Vagina (tissue), 2 donors: ENCODE results near the gene ATP8B1. TPM values are rescaled to one million over a fixed set of nuclear protein-coding genes. Genes with fewer than 3 reads are reported as not detected.
"Not testable (repeated sequence)": the region's sequence is repeated elsewhere in the genome, so short reads cannot be mapped to it uniquely, and the experiment has no call there.

Source experiments
- DNase-seq, 2 donors: peaks; one replicate each; pipeline ENCODE4 v3.0.0-alpha.2; 2017; ENCODE audit errors: extremely low spot score in 2 of 2
- H3K27ac ChIP-seq: fragments of 200-600 bp; sonication (generic); one replicate; pipeline ENCODE4 v1.5.1; 2019
- H3K27me3 ChIP-seq: fragments of 200-600 bp; sonication (generic); one replicate; pipeline ENCODE4 v1.5.1; 2019
- H3K36me3 ChIP-seq, 2 donors: fragments of 200-600 bp; sonication (generic); one replicate each; pipeline ENCODE4 v1.5.1; 2017 to 2019
- H3K4me1 ChIP-seq: fragments of 200-600 bp; sonication (generic); one replicate; pipeline ENCODE4 v1.5.1; 2019
- H3K4me3 ChIP-seq, 2 donors: fragments of 200-600 bp; sonication (generic); 1 replicate in 1 of 2; 2 replicates in 1 of 2; pipeline ENCODE4 v1.5.1; 2016 to 2019
- H3K9me3 ChIP-seq: fragments of 200-600 bp; sonication (generic); one replicate; pipeline ENCODE4 v1.5.1; 2019
- CTCF ChIP-seq, 3 experiments: fragments of 450-650 bp in 2 of 3; fragments of 200-600 bp in 1 of 3; sonication (generic) in 1 of 3; IDR thresholded peaks; one replicate each; pipeline ENCODE4 v1.5.1; 2017 to 2019; ENCODE audit warnings: antibody characterized with exemption in 3 of 3, mild to moderate bottlenecking in 2 of 3, moderate library complexity in 2 of 3
- POLR2A ChIP-seq, 2 donors: fragments of 450-650 bp; IDR thresholded peaks; one replicate each; pipeline ENCODE4 v1.6.1; 2017; ENCODE audit warnings: antibody characterized with exemption in 2 of 2, mild to moderate bottlenecking in 2 of 2, moderate library complexity in 2 of 2
- POLR2AphosphoS5 ChIP-seq, 2 donors: sonication (generic); formaldehyde crosslinking; IDR thresholded peaks; one replicate each; pipeline ENCODE4 v1.9.0; 2017; ENCODE audit warnings: antibody characterized with exemption in 2 of 2, mild to moderate bottlenecking in 2 of 2, low read depth in 1 of 2; ENCODE audit not compliant: insufficient read depth in 1 of 2
- intact Hi-C: fragments of 100-400 bp; cut with DNase I; formaldehyde crosslinking; loops from one replicate; pipeline ENCODE4 v1.15.1; 2023
- total RNA-seq: library from RNA; depleted of rRNA; stranded (reverse); fragments of >200 nt; gene quantifications from one replicate; pipeline ENCODE4 v1.2.3, GENCODE V29; 2016

Gene ATP8B1
- total RNA-seq, 1 donor from 2014 or later: 41.5 TPM

- H3K36me3 ChIP-seq: no peaks in the 10 kb centered on the region
- H3K4me1 ChIP-seq: peaks cover 44% of the 10 kb centered on the region
- TF ChIP-seq POLR2A (IDR thresholded peaks at IDR 0.05) (no peak), POLR2AphosphoS5 (IDR thresholded peaks at IDR 0.05; ENCODE audit: insufficient read depth in 1 of 2, low read depth in 1 of 2) (no peak), CTCF (IDR thresholded peaks at IDR 0.05) (no peak)
- peak in 1 of 2 donors; percentile 47 for DNase-seq
- intact Hi-C loops: no loop called here
- no peaks in the 10 kb centered on the region for H3K27me3 ChIP-seq
- H3K4me3 ChIP-seq: no peak overlapping the region
- H3K9me3 ChIP-seq: no peaks in the 10 kb centered on the region
- no peak overlapping the region for H3K27ac ChIP-seq
These were observed 61.8 kb downstream of the ATP8B1 start for GRCh38 chr18:57741273-57741672.

GRCh38 chr18:57738078-57738477 is 65.0 kb downstream of the ATP8B1 start:
- TF ChIP-seq CTCF (IDR thresholded peaks at IDR 0.05) (no peak), POLR2A (IDR thresholded peaks at IDR 0.05) (no peak), POLR2AphosphoS5 (IDR thresholded peaks at IDR 0.05; ENCODE audit: insufficient read depth in 1 of 2, low read depth in 1 of 2) (no peak)
- peak overlapping the region; percentile 47 for H3K27ac ChIP-seq
- no peaks in the 10 kb centered on the region for H3K27me3 ChIP-seq
- no peaks in the 10 kb centered on the region for H3K9me3 ChIP-seq
- intact Hi-C loops: no loop called here
- DNase-seq: peak in 1 of 2 donors; percentile 77
- H3K4me1 ChIP-seq: peaks cover 13% of the 10 kb centered on the region
- no peaks in the 10 kb centered on the region for H3K36me3 ChIP-seq
- no peak overlapping the region for H3K4me3 ChIP-seq

- H3K4me1 ChIP-seq: peaks cover 13% of the 10 kb centered on the region
- intact Hi-C loops: no loop called here
These were observed 65.6 kb downstream of the ATP8B1 start for GRCh38 chr18:57737400-57738060.

GRCh38 chr18:57735042-57735441 is 68.1 kb downstream of the ATP8B1 start:
- intact Hi-C loops, H3K4me3 ChIP-seq, H3K27me3 ChIP-seq, DNase-seq, H3K27ac ChIP-seq, H3K36me3 ChIP-seq, H3K9me3 ChIP-seq: not testable (repeated sequence)
- peaks cover 18% of the 10 kb centered on the region for H3K4me1 ChIP-seq

More at GRCh38 chr18:57737400-57738060, 65.6 kb downstream of the ATP8B1 start:
- Histone ChIP-seq H3K36me3 (no peaks in the 10 kb centered on the region), H3K27me3 (no peaks in the 10 kb centered on the region), H3K9me3 (no peaks in the 10 kb centered on the region), H3K27ac (peak overlapping the region; percentile 47), H3K4me3 (no peak overlapping the region)
- peak; percentile 22 to 74 for TF ChIP-seq POLR2AphosphoS5 (IDR thresholded peaks at IDR 0.05; ENCODE audit: insufficient read depth in 1 of 2, low read depth in 1 of 2)
- TF ChIP-seq CTCF (IDR thresholded peaks at IDR 0.05): no peak
- DNase-seq: peak in 1 of 2 donors; percentile 94

GRCh38 chr18:57733861-57734260 is 69.3 kb downstream of the ATP8B1 start:
- no peaks in the 10 kb centered on the region for H3K27me3 ChIP-seq
- no peak overlapping the region for H3K27ac ChIP-seq
- H3K4me3 ChIP-seq: no peak overlapping the region
- peaks cover 26% of the 10 kb centered on the region for H3K4me1 ChIP-seq
- no peaks in the 10 kb centered on the region for H3K9me3 ChIP-seq
- no peaks in the 10 kb centered on the region for H3K36me3 ChIP-seq
- DNase-seq: no peak
- intact Hi-C loops: no loop called here
- TF ChIP-seq CTCF (IDR thresholded peaks at IDR 0.05) (no peak), POLR2A (IDR thresholded peaks at IDR 0.05) (no peak), POLR2AphosphoS5 (IDR thresholded peaks at IDR 0.05; ENCODE audit: insufficient read depth in 1 of 2, low read depth in 1 of 2) (no peak)
